Activated CD4-positive, alpha-beta T cell treated with anti-CD3 and anti-CD28 coated beads for 24 hours (primary cell): Measurements from ENCODE around the gene SP2.

Experiments used
- DNase-seq, 2 donors: peaks; one replicate each; pipeline ENCODE4 v3.0.0-alpha.2; 2020; ENCODE audit warnings: low read depth in 2 of 2

The SP2 gene

DNA sequence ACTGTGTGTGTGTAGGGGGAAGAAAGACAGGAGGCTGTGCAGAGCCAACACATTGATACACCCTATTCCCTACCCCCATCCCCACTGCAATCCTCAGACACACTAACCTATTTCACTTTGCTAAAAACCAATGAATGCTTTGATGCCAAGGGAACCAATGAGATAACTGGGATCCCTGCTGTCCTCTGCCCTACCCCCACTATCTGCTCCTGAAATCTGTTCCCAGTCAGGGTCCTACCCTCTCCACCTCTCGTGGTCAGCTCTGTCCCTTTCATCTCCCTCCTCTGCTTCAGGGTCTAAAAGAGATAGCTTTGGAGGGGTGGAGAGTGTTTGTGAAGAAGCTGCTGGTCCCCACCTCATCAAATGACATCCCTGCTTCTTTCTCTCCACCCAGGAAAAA, 26.0 kb upstream of the SP2 start:
- DNase-seq, result no peak

DNA sequence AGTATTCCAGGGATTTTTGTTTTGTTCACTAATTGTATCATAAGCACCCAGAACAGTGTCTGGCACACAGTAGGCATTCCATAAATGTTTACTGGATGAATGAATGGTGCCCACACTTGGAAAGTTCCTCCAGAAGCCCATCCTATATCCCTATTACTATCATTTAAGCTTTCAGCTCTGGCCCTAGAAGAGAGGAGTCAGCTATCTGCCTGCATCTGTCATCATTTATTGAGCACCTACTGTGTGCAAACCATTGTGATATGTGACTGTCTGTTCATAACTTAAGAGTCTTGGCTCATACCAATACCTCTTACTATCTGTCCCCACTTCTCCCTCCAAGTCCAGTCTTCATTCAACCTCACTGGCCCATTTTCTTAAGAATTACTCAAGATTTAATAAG, 25.0 kb upstream of the SP2 start:
- DNase-seq, result no peak

DNA sequence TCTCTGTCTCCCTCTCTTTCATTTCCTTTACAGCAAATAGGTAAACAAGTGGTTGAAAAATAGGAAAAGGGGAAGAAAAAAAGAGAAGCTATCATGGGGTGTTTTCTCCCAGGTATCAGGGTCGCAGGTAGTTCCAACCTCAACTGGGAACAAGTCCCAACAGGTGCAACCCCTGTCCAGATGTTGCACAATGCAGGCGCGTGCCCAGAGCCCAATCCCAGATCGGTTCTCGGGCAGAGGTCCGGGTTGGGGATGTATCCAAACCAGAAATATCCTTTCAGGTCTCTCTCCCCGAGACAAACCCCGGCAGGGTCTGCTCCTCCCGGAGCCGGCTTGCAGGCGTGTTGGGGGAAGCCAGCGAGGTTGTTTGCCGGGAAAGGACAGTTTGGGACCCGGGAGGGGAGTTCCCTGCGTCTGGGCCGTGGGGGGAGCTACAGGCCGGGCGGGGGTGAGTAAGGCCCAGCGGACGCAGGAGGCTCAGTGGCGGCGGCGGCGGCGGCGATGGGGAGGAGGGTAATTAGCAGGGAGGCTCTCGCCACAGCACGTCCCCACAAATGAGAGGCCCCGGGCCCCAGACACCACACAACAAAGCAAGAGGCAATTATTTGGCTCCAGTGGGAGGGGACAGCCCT, 23.9 kb upstream of the SP2 start:
- DNase-seq, result no peak

DNA sequence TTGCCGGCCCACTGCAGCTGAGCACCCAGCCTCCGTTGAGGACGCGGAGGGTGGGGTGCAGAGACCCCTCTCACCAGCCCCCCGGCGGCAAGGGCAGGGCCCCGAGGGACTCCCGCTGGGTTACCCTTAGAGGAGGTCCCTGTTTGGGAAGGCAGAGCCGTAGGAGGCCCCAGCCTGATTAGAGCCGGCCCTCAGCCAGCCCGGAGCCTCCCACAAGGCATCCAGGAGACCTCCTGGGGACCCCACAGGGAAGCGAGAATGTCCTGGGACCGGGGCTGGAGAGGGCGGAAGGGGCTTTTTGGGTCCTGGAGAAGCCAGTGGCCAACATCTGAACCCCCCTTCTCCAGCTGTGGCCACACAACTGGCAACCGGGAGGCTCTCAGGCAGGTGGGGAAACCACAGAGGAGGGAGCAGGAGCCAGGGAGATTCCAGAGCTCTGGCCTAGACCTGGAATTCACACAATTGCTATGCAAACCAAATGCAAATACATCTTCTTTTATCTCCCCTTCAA, 23.3 kb upstream of the SP2 start:
- no peak for DNase-seq

DNA sequence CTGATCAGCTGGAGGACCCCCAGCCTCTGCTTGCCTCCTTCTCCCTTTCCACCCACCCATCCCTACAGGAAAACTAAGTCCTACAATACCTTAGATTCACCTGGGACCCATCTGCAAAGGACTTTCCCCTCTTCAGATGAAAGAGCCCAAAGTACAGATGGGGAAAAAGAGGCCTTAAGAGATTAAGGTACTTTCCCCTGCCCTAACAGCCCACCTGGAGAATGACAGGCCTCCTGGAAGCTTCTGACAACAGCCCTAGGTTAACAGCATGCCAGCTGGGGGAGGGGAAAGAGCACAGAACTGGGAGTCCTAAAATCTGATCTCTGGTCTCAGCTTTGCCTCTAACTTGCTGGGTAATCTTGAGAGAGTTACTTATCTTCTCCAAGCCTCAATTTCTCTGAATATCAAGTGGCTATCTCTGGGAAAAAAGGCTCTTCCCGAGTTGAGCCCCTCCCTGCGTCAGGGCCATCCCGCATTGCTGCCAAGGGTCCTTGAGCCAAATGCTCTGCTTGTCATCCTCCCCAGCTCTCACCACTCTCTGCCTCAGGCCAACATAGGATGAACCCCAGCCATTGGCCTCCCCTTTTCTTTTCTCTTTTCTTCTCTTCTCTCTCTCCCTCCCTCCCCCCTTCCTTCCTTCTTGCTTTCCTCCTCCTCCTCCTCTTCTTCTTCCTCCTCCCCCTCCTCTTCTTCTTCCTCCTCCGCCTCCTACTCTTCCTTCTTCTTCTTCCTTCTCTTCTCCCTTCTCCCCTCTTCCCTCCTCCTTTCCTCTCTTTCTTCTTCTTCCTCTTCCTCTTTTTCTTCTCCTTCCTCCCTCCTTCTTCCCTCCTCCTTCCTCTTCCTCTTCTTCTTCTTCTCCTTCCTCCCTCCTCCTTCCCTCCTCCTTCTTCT, 22.6 kb upstream of the SP2 start:
- no peak for DNase-seq

DNA sequence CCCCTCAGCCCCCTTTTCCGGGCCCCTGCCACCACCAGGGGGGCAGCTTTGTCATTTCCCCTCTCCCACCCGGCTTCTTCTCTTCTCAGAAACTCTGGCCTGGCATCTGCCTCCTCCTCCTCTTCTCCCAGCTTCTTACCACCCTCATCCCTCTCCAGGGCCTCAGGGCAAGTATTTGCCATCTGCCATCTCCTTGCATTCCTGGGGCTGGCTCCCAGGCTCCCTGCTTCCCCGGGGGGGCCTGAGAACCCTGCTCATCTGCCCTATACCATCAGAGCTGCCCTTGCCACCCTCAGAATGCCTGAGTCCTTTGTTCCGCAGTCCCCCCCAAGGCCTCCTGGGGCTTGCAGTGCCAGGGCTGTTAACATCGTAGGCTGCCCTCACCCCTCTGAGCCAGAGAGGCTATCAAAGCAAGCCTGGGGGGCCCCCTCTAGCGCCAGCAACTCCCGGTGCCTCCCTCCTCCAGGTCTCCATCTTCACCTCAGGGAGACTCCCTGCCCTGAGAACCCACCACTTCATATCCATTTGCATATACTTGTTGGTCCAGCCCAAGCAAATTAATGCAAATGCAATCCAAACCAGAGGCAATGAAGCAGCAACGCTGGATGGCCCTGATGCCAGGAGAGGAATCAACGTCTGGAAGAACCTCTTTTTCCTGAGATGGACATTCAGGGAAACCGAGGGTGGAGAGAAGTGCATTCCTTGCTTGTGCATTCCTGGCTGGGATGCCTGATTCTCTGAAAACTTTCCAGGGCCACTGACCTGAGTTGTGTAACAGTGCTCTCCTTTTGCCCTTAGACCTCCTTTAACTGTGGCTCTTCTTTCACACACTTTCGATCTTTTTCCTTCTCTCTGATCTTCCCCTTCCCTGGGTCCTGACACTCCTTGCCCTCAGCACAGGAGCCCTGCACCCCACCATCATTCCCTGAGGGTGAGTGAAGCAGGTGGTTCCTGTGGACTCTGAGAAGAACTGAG, 20.7 kb upstream of the SP2 start:
- no peak for DNase-seq

DNA sequence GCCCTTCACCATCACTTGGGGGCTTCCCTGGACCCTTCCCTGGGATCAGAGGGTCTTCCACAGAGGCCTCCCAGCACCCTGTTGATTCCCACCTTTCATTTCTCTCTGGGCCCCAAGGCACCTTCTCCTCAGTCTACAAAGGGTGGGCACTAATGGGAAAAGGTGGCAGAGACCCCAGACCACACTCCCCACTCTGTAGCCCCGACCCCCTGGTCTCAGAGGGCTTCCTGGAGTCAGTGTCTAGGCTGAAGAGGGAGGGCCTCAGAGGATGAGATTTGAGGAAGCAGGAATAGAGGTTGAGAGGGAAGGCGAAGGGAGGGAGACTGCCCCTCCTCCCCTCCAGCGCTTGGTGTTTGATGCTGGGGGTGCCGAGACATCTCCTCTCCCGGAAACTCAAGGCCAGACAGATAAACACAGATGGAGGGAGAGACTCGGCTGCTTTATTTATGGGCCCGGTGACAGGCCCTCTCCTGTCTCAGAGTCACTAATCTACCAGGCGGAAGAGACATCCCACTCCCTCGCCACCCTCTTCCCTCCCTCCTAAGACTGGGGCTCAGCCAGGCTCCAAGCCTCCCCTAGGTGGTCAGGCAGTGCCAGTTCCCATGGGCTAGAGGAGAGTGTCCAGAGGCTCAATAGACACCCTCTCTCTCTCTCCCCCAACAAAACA, 18.5 kb upstream of the SP2 start:
- DNase-seq, result no peak

DNA sequence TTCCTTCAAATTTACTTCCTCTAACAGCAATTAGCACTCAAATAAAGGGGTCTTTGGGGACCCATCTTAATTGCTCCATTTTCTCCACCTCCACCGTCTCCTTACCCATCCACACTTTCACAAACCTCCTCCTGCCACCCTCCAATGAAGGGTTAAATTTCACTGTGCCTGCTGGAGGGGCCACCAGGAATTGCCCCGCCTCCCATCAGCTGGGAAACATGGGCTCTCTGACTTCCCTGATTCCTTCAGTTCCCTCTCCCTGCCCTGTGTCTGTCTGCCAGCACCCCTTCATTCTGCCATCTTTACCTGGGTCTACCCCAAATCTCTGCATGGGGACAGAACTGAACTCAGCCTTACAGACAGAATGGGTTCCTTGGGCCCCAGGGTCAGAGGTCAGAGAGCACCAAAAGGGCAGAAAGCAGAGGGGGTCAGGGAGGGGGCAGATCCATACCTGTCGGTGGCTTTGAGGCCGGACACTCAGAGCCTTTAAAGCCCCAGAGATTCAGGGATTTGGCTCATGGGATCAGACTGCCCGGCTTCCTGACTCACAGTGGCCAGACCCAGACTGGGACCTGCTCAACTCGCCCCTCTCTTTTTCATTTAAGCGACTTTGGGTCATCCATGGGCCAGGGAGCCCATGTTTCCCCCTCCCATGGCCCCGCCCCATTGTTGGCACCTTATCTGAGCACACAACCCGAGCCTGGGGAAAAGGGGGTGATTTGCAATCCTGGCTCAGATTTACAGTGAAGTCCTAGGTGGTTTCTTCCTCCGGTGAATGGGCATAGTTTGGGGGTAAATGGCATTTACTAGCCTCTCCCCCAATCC, 17.6 kb upstream of the SP2 start:
- DNase-seq, result no peak

DNA sequence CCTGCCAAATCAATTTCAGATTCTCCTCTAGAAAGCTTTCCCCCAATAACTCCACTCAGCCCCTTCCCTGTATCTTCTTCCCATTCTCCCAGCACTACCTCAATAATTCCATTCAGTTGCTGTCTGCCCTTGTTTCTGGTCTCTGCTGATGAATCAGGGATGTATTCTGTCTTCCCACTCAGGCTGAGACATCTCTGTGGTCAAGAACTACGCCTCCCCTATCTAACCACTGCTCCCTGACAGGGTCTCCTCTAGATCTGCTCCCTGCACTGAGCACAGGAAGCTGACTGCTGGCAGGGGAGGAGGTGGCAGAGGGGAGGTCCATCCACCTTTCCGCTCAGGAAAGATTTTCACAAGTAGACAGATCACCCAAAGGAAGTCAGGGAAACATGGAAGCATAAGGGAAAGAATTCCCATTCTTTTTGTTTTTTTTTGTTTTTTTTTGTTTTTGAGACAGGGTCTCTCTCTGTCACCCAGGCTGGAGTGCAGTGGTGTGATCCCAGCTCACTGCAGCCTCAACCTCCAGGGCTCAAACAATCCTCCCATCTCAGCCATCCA, 16.9 kb upstream of the SP2 start:
- DNase-seq, result no peak

DNA sequence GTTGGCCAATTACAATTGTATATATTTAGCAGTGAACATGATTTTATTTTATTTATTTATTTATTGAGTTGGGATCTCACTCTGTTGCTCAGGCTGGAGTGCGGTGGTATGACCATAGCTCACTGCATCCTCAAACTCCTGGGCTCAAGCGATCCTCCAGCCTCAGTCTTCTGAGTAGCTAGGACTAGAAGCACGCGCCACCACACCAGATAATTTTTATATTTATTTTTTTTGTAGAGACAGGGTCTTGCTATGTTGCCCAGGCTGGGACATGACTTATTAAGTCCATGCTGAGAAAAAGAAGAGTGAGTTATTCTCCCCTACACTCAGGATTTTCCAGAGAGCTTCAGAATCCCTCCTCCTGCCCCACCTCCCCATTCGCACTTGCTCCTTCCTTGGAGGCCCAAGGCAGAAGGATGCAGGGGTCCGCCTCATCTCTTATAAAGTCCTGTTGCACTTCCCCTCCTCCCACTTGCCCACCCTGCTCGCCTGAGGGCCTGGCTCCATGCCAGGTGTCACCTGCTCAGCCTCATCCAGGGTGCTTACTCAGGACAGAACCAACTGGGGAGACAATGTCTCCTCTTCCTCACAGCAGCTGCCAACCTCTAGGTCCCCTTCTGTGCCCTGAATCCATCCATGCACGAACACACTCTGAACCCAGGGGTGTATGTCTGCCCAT, 16.1 kb upstream of the SP2 start:
- no peak for DNase-seq

DNA sequence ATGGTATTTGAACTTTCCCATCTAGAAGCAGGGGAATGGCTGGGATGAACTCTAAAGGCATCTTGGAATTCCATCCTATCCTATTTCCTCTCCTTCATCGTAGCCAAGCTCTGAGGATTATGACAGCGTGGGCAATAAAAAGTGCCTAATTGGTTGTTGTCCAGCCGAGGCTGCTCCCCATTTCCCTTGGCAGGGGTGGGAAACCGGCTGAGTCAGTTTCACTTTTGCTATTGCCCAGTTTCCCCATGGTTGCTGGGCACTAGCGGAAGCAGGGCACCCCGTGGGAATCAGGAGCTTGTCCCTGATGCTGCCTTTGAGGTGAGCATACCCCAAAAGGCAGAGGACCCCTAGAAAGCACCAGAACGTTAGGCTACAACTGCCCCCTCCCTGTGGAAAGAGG, 13.8 kb upstream of the SP2 start:
- no peak for DNase-seq

DNA sequence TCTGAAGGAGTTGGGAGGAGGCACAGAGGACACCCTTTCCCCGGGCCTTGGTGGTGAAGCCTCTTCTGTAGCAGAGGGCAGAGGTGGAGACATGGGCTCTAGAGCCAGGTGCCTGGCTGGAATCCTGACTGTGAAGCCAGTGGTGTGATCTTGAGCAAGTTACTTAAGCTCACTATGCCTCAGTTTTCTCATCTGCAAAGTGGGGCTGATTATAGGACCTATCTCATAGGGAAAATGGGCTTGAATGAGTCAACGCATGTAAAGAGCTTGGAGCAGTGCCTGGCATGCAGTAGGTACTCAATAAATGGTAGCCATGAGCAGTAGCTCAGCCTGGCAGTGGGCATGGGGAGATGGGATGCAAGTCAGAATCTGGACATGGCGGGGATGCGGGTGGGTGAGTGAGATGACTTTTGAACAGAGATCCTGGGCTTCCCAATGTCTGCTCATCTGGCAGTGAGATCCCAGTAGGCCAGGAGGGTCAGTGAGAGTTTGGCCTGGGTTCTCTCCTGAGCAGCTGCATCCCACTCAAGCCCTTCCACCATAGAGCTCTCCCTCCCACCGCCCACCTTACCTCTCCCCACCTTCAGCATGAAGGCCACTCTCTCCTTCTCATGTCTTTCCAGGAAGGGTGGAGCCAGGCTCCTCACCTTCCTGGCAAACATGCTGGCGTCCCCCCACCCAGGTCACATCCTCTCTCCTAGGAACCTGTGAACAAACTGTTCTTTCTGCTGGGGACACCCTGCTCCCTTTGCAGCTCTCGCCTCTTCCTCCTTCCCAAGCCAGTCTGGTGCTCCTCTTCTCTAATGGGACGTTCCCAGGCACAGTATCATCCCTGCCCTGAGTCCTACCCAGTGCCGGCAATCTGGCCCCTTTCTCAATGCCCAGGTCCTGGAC, 13.1 kb upstream of the SP2 start:
- DNase-seq, result no peak

DNA sequence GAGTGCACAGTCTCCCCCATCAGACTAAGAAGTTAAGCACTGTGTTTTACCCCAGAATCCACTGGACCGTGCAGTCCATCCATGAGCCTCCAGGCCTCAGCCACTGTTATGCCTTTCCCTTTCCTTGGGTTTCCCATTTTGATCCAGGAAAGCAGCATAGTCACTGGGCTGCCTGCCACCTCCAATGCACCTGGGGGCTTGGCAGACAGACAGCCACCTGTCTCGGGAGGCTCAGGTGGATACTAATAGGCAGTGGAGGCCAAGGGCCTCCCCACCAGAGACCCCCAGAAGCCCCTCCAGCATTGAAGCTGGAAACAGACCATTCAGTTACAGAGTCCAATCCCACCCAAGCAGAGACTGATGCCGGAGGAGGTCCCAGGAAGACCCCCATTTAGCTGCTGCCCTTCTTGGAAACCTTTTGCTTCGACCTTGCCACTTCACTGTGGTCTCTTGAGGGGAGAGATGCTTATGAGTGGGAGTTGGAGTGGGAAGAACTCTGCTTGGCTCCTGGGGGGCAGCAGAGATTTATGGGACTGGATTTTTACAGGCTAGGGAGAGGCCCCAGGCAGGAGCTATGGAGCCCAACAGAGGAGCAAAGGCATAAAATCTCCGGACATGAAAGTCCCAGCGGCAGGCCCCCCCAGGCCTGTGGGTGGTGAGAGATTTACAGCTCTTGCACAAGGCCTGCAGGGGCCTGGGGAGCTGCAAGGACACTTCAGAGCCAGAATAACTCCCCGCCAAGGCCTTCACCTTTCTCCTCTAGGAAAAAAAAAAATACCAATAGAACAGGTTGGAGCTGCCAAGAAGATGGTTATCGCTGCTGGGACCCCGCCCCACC, 12.2 kb upstream of the SP2 start:
- no peak for DNase-seq

DNA sequence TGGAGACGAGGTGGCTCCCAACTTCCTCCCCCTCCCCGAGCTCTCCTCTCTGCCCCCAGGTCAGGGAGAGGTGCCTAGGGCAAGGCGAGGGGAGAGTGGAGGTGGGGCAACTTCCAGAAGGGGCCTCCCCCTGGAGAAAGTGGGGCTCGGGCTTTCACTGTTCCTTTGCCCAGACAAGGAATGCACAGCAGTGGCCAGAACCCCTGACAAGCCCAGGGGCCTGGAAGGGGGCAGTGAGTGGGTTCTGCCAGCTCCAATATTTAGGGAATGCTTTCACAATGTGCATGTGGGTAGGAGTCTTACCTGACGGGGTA, 11.7 kb upstream of the SP2 start:
- no peak for DNase-seq

DNA sequence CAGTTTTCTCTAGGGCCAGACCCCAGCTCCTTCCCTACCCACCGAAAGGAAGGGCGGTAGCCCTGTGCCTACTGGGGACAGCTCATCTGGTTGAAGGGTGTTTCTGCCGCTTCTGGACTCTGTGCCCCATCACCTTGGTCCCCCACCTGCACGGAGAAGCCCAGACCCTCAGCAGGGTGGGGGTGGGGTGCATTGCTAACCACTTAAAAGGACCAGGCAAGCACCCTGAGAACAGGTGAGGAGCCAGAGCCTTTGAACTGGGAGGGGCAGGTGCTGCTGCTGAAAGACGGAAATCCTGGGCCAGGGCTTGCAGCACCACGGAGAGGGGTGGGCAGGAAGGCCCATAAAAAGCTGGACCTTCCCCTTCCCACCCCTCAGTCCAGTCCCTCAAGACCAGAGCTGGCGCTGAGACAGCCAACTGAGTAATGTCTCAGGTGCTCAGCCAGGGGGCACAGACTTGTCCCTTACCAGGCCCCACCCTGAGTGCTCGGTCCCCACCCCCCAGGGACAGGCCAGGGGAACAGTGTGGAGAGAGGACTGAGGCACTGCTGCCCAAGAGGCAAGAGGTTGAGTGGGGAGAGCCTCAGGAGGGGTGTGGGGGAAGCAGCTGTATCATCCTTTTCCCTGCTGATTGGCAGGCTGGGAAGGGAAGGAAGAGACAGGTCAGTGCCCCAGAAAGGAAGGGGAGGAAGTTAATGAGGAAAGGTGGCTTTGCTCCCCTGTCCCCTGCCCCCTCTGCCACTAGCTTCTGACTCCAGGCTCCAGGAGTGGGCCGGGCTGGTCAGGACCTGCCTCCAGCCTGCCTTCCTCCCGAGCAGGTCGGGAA, 10.9 kb upstream of the SP2 start:
- DNase-seq, result no peak

DNA sequence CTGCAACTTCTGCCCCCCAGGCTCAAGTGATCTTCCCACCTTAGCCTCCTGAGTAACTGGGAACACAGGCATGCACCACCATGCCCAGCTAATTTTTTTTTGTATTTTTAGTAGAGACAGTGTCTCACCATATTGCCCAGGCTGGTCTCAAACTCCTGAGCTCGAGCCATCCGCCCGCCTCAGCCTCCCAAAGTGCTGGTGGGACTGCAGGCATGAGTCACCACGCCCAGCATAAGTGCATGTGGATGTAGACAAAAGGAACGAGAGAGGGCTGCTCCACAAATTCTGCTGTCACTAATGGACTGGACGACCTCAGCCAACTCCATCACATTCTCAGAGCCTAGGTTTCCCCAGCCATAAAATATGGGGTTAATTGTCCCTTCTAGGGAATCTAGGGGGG, 7.7 kb upstream of the SP2 start:
- DNase-seq, result no peak
